Fibroblast of lung (primary cell): ENCODE results near the gene ZNF277. TPM values are rescaled to one million over a fixed set of nuclear protein-coding genes. Genes with fewer than 3 reads are reported as not detected.
"Not testable (repeated sequence)": the region's sequence is repeated elsewhere in the genome, so short reads cannot be mapped to it uniquely, and the experiment has no call there.

ENCODE experiments used
- DNase-seq, 2 donors: peaks; one replicate each; pipeline versions ENCODE4 v3.0.0 to v3.0.0-alpha.2; 2010; ENCODE audit warnings: low read depth in 2 of 2
- H2AFZ ChIP-seq: 2 replicates; pipeline ENCODE4 v1.5.1; 2012; ENCODE audit warnings: low read length, control low read depth, inconsistent platforms
- H3K27ac ChIP-seq: 2 replicates; pipeline ENCODE4 v1.5.1; 2011; ENCODE audit warnings: low read length, control low read depth; ENCODE audit not compliant: insufficient read depth
- H3K27me3 ChIP-seq: 2 replicates; pipeline ENCODE4 v1.5.1; 2011; ENCODE audit warnings: mild to moderate bottlenecking, low read length; ENCODE audit not compliant: control insufficient read depth, insufficient read depth
- H3K36me3 ChIP-seq: 2 replicates; pipeline ENCODE4 v1.5.1; 2011; ENCODE audit warnings: low read length; ENCODE audit not compliant: control insufficient read depth, insufficient read depth
- H3K4me1 ChIP-seq: 2 replicates; pipeline ENCODE4 v1.5.1; 2011; ENCODE audit warnings: low read length; ENCODE audit not compliant: control insufficient read depth, insufficient read depth; ENCODE audit errors: extremely low read depth
- H3K4me2 ChIP-seq: 2 replicates; pipeline ENCODE4 v1.5.1; 2011; ENCODE audit warnings: low read length, control low read depth; ENCODE audit not compliant: insufficient read depth; ENCODE audit errors: extremely low read depth
- H3K4me3 ChIP-seq, 4 experiments: fragments of 200-600 bp in 1 of 4; sonication (generic) in 1 of 4; replicated peaks in 1 of 4; 2 replicates each; pipeline ENCODE4 v1.5.1; 2011 to 2016; ENCODE audit warnings: low read length in 4 of 4, low read depth in 3 of 4, mild to moderate bottlenecking in 3 of 4, control low read depth in 2 of 4, inconsistent platforms in 1 of 4, mixed read lengths in 1 of 4; ENCODE audit not compliant: insufficient read depth in 1 of 4; ENCODE audit errors: control extremely low read depth in 1 of 4
- H3K79me2 ChIP-seq: 2 replicates; pipeline ENCODE4 v1.5.1; 2012; ENCODE audit warnings: mild to moderate bottlenecking, low read length, inconsistent platforms; ENCODE audit not compliant: control insufficient read depth, insufficient read depth
- H3K9ac ChIP-seq: 2 replicates; pipeline ENCODE4 v1.5.1; 2011; ENCODE audit warnings: mild to moderate bottlenecking, low read length, control low read depth; ENCODE audit not compliant: insufficient read depth
- H3K9me3 ChIP-seq: 2 replicates; pipeline ENCODE4 v1.5.1; 2012; ENCODE audit warnings: low read depth, low read length; ENCODE audit not compliant: control insufficient read depth, insufficient read depth
- H4K20me1 ChIP-seq: 2 replicates; pipeline ENCODE4 v1.5.1; 2011; ENCODE audit warnings: low read length; ENCODE audit not compliant: control insufficient read depth, insufficient read depth; ENCODE audit errors: extremely low read depth
- CTCF ChIP-seq, 2 donors: IDR thresholded peaks in 1 of 2; conservative IDR thresholded peaks in 1 of 2; 1 replicate in 1 of 2; 2 replicates in 1 of 2; pipeline ENCODE4 v1.5.1; 2011 to 2012; ENCODE audit warnings: low read length in 2 of 2, control low read depth in 1 of 2, inconsistent platforms in 1 of 2, low read depth in 1 of 2, mild to moderate bottlenecking in 1 of 2
- EZH2 ChIP-seq: IDR thresholded peaks from 2 replicates; pipeline ENCODE4 v1.5.1; 2012; ENCODE audit warnings: low read length, control low read depth, mild to moderate bottlenecking; ENCODE audit errors: missing control alignments
- polyA plus RNA-seq, 2 donors: library from polyadenylated mRNA; depleted of rRNA in 1 of 2; stranded (reverse) in 1 of 2; unstranded in 1 of 2; fragments of >200 nt; gene quantifications; 2 replicates each; pipeline ENCODE4 v1.2.1, GENCODE V29; 2011 to 2012; ENCODE audit warnings: missing spikeins in 1 of 2
- total RNA-seq: library from RNA; depleted of rRNA; stranded (reverse); fragments of >200 nt; gene quantifications from 2 replicates; pipeline ENCODE4 v1.2.1, GENCODE V29; 2014

The ZNF277 gene
- total and polyA plus RNA-seq, 2 donors (not counting 1 experiment from before 2014, with no cell fraction given): 23.1 to 66.6 TPM

GRCh38 chr7:112248598-112248997 is 42.1 kb downstream of the ZNF277 start:
- Histone ChIP-seq H3K9ac (no peak overlapping the region), H3K36me3 (no peaks in the 10 kb centered on the region), H3K4me3 (no peak overlapping the region), H3K79me2 (no peaks in the 10 kb centered on the region), H3K4me1 (no peaks in the 10 kb centered on the region), H3K27me3 (no peaks in the 10 kb centered on the region), H3K4me2 (no peak overlapping the region), H3K27ac (no peak overlapping the region), H4K20me1 (no peaks in the 10 kb centered on the region), H3K9me3 (no peaks in the 10 kb centered on the region), H2AFZ (no peak overlapping the region)
- TF ChIP-seq CTCF (conservative IDR thresholded peaks at IDR 0.05 in 1 of 2, IDR thresholded peaks at IDR 0.05 in 1 of 2; ENCODE audit: low read depth in 1 of 2, low read length in 2 of 2): no peak
- no peak for TF ChIP-seq EZH2
- no peak for DNase-seq

- H3K4me1 ChIP-seq, DNase-seq, H3K27ac ChIP-seq, H3K79me2 ChIP-seq, H3K9me3 ChIP-seq, H2AFZ ChIP-seq, H3K27me3 ChIP-seq, H3K36me3 ChIP-seq, H3K4me2 ChIP-seq, H3K4me3 ChIP-seq, H4K20me1 ChIP-seq, H3K9ac ChIP-seq: not testable (repeated sequence)
Measured at GRCh38 chr7:112249967-112250366, 43.5 kb downstream of the ZNF277 start.

GRCh38 chr7:112252141-112252540 is 45.6 kb downstream of the ZNF277 start:
- Histone ChIP-seq H3K36me3 (no peaks in the 10 kb centered on the region), H4K20me1 (no peaks in the 10 kb centered on the region), H2AFZ (no peak overlapping the region), H3K27ac (no peak overlapping the region), H3K4me1 (no peaks in the 10 kb centered on the region), H3K4me3 (no peak overlapping the region), H3K9ac (no peak overlapping the region), H3K79me2 (no peaks in the 10 kb centered on the region), H3K9me3 (no peaks in the 10 kb centered on the region), H3K4me2 (no peak overlapping the region), H3K27me3 (no peaks in the 10 kb centered on the region)
- no peak for TF ChIP-seq CTCF (conservative IDR thresholded peaks at IDR 0.05 in 1 of 2, IDR thresholded peaks at IDR 0.05 in 1 of 2; ENCODE audit: low read depth in 1 of 2, low read length in 2 of 2)
- no peak for TF ChIP-seq EZH2
- no peak for DNase-seq

- no peak for DNase-seq
- no peaks in the 10 kb centered on the region for H3K79me2 ChIP-seq
- no peaks in the 10 kb centered on the region for H4K20me1 ChIP-seq
- no peaks in the 10 kb centered on the region for H3K36me3 ChIP-seq
- H3K27me3 ChIP-seq: no peaks in the 10 kb centered on the region
- no peak overlapping the region for H3K9ac ChIP-seq
- TF ChIP-seq EZH2: no peak
- H3K4me1 ChIP-seq: no peaks in the 10 kb centered on the region
- H3K4me2 ChIP-seq: no peak overlapping the region
- H2AFZ ChIP-seq: no peak overlapping the region
- no peak overlapping the region for H3K27ac ChIP-seq
- H3K4me3 ChIP-seq: no peak overlapping the region
- H3K9me3 ChIP-seq: no peaks in the 10 kb centered on the region
Measured at GRCh38 chr7:112252691-112253090, 46.2 kb downstream of the ZNF277 start.
